Endothelial cell (in vitro differentiated cells): ENCODE data around the gene FAM185A. TPM values are rescaled to one million over a fixed set of nuclear protein-coding genes. Genes with fewer than 3 reads are reported as not detected.

Source experiments
- DNase-seq: peaks from one replicate; pipeline ENCODE4 v3.0.0; 2021; ENCODE audit warnings: low spot score
- H3K27ac Mint-ChIP-seq: one replicate; pipeline ENCODE4 v1.8.0; 2021; ENCODE audit warnings: mixed read lengths, inconsistent platforms; ENCODE audit not compliant: unreplicated experiment
- H3K27me3 Mint-ChIP-seq: one replicate; pipeline ENCODE4 v1.8.0; 2021; ENCODE audit warnings: mild to moderate bottlenecking, moderate library complexity, mixed read lengths, inconsistent platforms; ENCODE audit not compliant: unreplicated experiment
- H3K36me3 Mint-ChIP-seq: one replicate; pipeline ENCODE4 v1.8.0; 2021; ENCODE audit warnings: mild to moderate bottlenecking, low read depth, mixed read lengths, inconsistent platforms; ENCODE audit not compliant: unreplicated experiment
- H3K4me1 Mint-ChIP-seq: one replicate; pipeline ENCODE4 v1.8.0; 2021; ENCODE audit warnings: mild to moderate bottlenecking, mixed read lengths, inconsistent platforms; ENCODE audit not compliant: unreplicated experiment
- H3K4me3 Mint-ChIP-seq: one replicate; pipeline ENCODE4 v1.8.0; 2021; ENCODE audit warnings: mild to moderate bottlenecking, mixed read lengths, inconsistent platforms; ENCODE audit not compliant: unreplicated experiment
- H3K9me3 Mint-ChIP-seq: one replicate; pipeline ENCODE4 v1.8.0; 2021; ENCODE audit warnings: mixed read lengths, inconsistent platforms; ENCODE audit not compliant: unreplicated experiment
- CTCF ChIP-seq: fragments of 200-600 bp; sonication (generic); IDR thresholded peaks from one replicate; pipeline ENCODE4 v1.5.0; 2021; ENCODE audit warnings: antibody characterized with exemption; ENCODE audit not compliant: unreplicated experiment
- total RNA-seq: library from RNA; stranded (reverse); fragmentation: NEBNext Ultra II Directional; extraction: Animal tissue kit (Norgen Biotek cat#: 25700); gene quantifications from one replicate; pipeline ENCODE4 v1.2.1, GENCODE V29; 2021; ENCODE audit not compliant: unreplicated experiment

FAM185A gene
- total RNA-seq, 1 donor from 2014 or later: 2.7 TPM

DNA sequence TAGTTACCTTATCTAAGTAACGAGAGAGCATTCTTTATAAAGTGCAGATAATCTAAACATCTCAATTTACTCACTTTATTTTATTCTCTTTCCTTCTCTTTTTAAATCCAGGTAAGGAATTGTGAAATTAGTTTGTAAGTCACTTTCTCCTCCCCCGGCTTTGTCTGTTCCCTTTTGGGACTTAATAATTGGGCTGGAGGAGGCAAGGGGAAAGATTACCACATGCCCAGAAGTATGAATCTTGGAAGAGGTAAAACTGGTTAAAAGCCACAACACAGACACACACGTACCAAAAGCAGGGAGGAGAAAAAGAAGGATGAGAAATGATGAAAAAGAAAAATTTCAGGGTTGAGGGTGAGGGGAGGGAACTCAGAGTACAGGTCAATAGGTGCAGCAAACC lies 100.7 kb downstream of the FAM185A start:
- H3K27ac Mint-ChIP-seq: no peak overlapping the region
- TF ChIP-seq CTCF: no peak
- H3K36me3 Mint-ChIP-seq: no peaks in the 10 kb centered on the region
- no peaks in the 10 kb centered on the region for H3K9me3 Mint-ChIP-seq
- no peak overlapping the region for H3K4me3 Mint-ChIP-seq
- H3K27me3 Mint-ChIP-seq: no peaks in the 10 kb centered on the region
- H3K4me1 Mint-ChIP-seq: peaks cover 2% of the 10 kb centered on the region
- DNase-seq: no peak

- no peaks in the 10 kb centered on the region for H3K27me3 Mint-ChIP-seq
- peaks cover 2% of the 10 kb centered on the region for H3K4me1 Mint-ChIP-seq
- no peak overlapping the region for H3K4me3 Mint-ChIP-seq
- no peak overlapping the region for H3K27ac Mint-ChIP-seq
- no peaks in the 10 kb centered on the region for H3K36me3 Mint-ChIP-seq
- TF ChIP-seq CTCF: no peak
- H3K9me3 Mint-ChIP-seq: no peaks in the 10 kb centered on the region
- no peak for DNase-seq
Observed at GRCh38 chr7:102856036-102856435, 107.2 kb downstream of the FAM185A start.

Other genes starting within 250 kb of the FAM185A start
- 6.2 TPM for gene RASA4B, start 231.2 kb upstream of the FAM185A start, total RNA-seq
- 9.3 TPM for gene UPK3BL2, start 205.3 kb upstream of the FAM185A start, total RNA-seq
- gene SPDYE2, start 197.8 kb upstream of the FAM185A start, total RNA-seq: not detected
- 22.0 TPM for gene POLR2J3, start 176.4 kb upstream of the FAM185A start, total RNA-seq
- 20.4 TPM for gene RASA4, start 132.2 kb upstream of the FAM185A start, total RNA-seq
- gene UPK3BL1, start 106.2 kb upstream of the FAM185A start, total RNA-seq: 17.4 TPM
- not detected for gene SPDYE2B, start 98.7 kb upstream of the FAM185A start, total RNA-seq
- 9.4 TPM for gene POLR2J2, start 77.3 kb upstream of the FAM185A start, total RNA-seq
- gene LRRC17, start 164.0 kb downstream of the FAM185A start, total RNA-seq: 0.92 TPM